Right lung (tissue), 5 donors: ENCODE results near the gene KIAA1755. TPM values are rescaled to one million over a fixed set of nuclear protein-coding genes. Genes with fewer than 3 reads are reported as not detected.

Experiments
- DNase-seq, 2 donors: peaks; one replicate each; pipeline ENCODE4 v3.0.0-alpha.2; 2013
- polyA plus RNA-seq, 5 donors: library from polyadenylated mRNA; unstranded; fragments of 120-200 nt; gene quantifications; one replicate each; pipeline versions ENCODE4 v1.2.1 to v1.2.3, GENCODE V29; 2013; ENCODE audit warnings: inconsistent platforms in 1 of 5, low replicate concordance in 1 of 5; ENCODE audit not compliant: insufficient read length in 5 of 5, insufficient read depth in 1 of 5

Gene KIAA1755
- polyA plus RNA-seq, 5 donors: 2.0 to 5.8 (median 3.1) TPM

GRCh38 chr20:38167851-38168760 is 92.4 kb downstream of the KIAA1755 start:
- DNase-seq: no peak

- DNase-seq: no peak
These were observed 93.1 kb downstream of the KIAA1755 start for GRCh38 chr20:38167328-38167850.

DNA sequence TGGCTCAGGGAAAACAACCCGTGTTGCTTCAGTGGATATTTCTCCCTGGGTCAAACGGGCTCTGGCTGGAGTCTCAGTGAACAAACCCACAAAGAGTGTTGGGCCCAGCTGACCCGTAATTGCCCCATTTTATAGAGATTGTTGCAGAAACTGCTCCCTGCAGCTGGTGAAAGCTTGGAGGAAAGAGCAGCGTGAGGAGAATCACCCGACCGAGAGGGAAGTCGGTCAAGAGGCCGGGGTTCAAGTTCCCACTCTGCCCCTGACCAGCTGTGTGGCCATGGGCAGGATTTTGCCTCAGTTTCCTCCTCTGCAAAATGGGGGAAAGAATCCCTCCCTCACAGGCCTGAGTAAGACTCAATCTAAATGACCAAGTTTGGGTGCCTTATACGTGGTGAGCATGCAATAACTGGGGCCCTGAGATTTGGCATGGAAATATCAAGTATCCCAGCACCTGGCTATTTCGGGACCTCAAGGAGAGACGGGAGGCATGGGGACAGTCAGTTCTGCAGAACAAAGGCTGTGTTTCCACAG is 93.8 kb downstream of the KIAA1755 start:
- DNase-seq: no peak

- no peak for DNase-seq
These were observed 94.4 kb downstream of the KIAA1755 start for GRCh38 chr20:38165966-38166702.

GRCh38 chr20:38165089-38165965 is 95.2 kb downstream of the KIAA1755 start, which contains the start of gene TGM2:
TSS of gene TGM2 (minus strand) at chr20:38165270. CDS start at chr20:38165198, 72 bp downstream.
- DNase-seq: peak; percentile 70 to 71

GRCh38 chr20:38164624-38165088 is 95.9 kb downstream of the KIAA1755 start:
- DNase-seq: no peak

DNA sequence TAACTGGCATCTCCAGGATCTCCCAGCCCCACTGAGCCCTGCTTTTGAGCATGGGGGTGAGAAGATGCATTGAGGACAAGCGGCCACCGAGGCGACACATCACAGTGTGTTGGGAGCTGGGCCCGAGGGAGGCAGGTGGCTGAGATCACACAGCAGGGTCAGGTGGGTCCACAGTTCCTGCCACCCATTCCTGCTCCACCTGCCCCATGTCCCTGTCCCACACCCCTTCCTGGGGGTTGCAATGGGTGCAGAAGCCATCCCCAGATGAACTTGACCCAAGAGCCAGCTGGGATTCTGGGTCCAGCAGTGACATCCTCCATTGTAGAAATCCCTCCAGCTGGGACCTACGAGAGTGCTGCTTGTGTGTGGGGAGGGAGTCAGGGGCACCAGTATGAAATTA is 96.5 kb downstream of the KIAA1755 start:
- no peak for DNase-seq

DNA sequence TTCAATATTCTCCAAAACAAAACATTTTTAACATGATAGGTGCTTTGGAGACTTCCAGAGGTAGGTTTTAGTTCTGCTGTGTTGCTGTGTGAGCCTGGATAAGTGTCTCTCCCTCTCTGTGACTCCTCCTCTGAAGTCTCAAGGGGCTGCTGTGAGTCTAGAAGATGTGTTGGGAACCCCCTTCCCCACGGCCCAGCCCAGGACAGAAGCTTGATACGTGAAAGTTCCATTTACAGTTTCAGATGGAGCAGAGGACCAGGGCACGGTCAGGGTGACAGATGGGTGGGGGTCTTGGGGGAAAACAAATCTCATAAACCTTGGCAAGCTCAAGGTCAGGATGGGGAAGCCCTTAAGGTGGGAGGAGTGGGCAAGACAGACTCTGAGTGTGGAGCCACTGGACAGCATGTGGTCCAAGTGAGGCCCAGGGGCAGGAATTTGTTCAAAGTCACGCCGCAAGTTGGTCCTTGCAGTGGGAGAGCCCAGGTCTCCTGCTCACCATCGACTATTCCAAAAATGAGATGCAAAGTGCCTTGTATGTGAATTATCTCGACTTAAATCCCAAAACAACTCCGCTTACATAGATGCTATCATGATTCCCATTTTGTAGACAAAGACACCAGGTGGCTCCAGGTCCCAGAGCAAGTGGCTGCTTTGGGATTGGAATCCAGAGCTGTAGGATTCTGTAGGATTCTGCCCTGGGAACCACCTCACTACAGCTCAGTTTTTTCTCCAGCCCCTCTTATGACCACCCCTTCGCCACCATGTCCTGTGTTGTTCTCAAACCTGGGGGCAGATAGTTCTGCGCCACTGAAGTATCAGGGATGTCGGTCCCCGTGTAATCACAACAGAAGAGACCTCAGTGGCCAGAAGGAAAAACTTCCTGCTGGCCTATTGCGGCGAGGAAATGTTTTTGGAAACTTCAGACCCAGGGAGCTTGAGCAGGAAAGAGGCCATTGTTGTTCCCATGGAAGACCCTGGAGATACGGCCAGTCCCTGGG is 97.4 kb downstream of the KIAA1755 start:
- no peak for DNase-seq

DNA sequence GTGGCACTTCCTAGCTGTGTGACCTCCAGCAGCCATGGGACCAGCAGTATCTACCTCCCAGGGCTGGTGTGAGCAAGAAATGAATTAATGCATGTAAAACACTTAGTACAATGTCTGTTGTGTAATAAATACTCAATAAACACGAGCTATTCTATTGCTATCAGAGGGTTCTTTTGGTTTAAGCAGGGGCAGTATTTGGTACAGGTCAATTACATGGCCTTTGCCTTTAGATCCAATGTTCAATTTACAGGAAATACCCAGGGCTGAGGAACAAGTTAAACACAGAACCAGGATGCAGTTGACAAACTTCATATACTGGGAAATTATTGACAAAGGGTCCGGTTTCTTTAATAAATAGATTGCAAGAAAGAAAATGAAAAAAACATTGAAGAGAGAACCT is 98.4 kb downstream of the KIAA1755 start:
- DNase-seq: no peak

GRCh38 chr20:38161412-38161774 is 99.1 kb downstream of the KIAA1755 start:
- DNase-seq: no peak

Other genes with a start within 250 kb of the KIAA1755 start
- 10 to 100 TPM; 24.2 to 31.2 (median 29.5) TPM for gene TTI1, start 227.3 kb downstream of the KIAA1755 start, polyA plus RNA-seq
- gene RPRD1B, start 227.0 kb downstream of the KIAA1755 start, polyA plus RNA-seq: 10 to 100 TPM; 38.1 to 49.8 (median 46.7) TPM
- gene TGM2, start 95.5 kb downstream of the KIAA1755 start, polyA plus RNA-seq: 100 to 1,000 TPM in 3 of 5 donors, 10 to 100 TPM in 2; 72.5 to 128 (median 110) TPM
- 1 to 10 TPM in 1 of 5 donors, under 1 TPM in 4; 0.80 to 2.2 (median 0.88) TPM for gene BPI, start 43.4 kb upstream of the KIAA1755 start, polyA plus RNA-seq
- gene LBP, start 85.7 kb upstream of the KIAA1755 start, polyA plus RNA-seq: not detected
- 10 to 100 TPM; 22.4 to 54.9 (median 32.8) TPM for gene SNHG17, start 174.6 kb upstream of the KIAA1755 start, polyA plus RNA-seq
- 10 to 100 TPM; 27.0 to 41.5 (median 37.5) TPM for gene RALGAPB, start 212.1 kb upstream of the KIAA1755 start, polyA plus RNA-seq